WERI-Rb-1 (cell line): ENCODE data around the gene TEX26.

Experiments
- DNase-seq: peaks from one replicate; pipeline ENCODE4 v3.0.0-alpha.2; 2020
- H3K27ac ChIP-seq: fragments of 250-450 bp; sonication (Bioruptor Pico); 2 replicates; pipeline ENCODE4 v1.5.1; 2020; ENCODE audit warnings: mild to moderate bottlenecking, moderate library complexity
- H3K27me3 ChIP-seq: fragments of 250-450 bp; sonication (Bioruptor Pico); 2 replicates; pipeline ENCODE4 v1.5.1; 2021; ENCODE audit warnings: mild to moderate bottlenecking, low read depth, moderate library complexity; ENCODE audit not compliant: insufficient read depth, severe bottlenecking
- H3K36me3 ChIP-seq: fragments of 250-450 bp; sonication (Bioruptor Pico); 2 replicates; pipeline ENCODE4 v1.5.1; 2020; ENCODE audit warnings: mild to moderate bottlenecking, moderate library complexity
- H3K4me3 ChIP-seq: 2 replicates; pipeline ENCODE4 v1.5.1; 2011; ENCODE audit warnings: low read depth, mild to moderate bottlenecking, control low read depth, low read length
- H3K9me3 ChIP-seq: fragments of 250-450 bp; sonication (Bioruptor Pico); 2 replicates; pipeline ENCODE4 v1.5.1; 2021; ENCODE audit warnings: mild to moderate bottlenecking, moderate library complexity; ENCODE audit not compliant: severe bottlenecking
- TF ChIP-seq, protein P1 (sequence below): IDR thresholded peaks from 2 replicates; pipeline ENCODE4 v1.5.1; 2011; ENCODE audit warnings: low read depth, mild to moderate bottlenecking, control low read depth, inconsistent platforms, low read length

TEX26 gene

GRCh38 chr13:30910676-30911075, 21.8 kb upstream of the TEX26 start:
- DNase-seq = no peak
- Histone ChIP-seq H3K27ac (no peak overlapping the region), H3K9me3 (no peaks in the 10 kb centered on the region), H3K27me3 (no peaks in the 10 kb centered on the region), H3K4me3 (no peak overlapping the region), H3K36me3 (no peaks in the 10 kb centered on the region)
- TF ChIP-seq, protein P1, sequence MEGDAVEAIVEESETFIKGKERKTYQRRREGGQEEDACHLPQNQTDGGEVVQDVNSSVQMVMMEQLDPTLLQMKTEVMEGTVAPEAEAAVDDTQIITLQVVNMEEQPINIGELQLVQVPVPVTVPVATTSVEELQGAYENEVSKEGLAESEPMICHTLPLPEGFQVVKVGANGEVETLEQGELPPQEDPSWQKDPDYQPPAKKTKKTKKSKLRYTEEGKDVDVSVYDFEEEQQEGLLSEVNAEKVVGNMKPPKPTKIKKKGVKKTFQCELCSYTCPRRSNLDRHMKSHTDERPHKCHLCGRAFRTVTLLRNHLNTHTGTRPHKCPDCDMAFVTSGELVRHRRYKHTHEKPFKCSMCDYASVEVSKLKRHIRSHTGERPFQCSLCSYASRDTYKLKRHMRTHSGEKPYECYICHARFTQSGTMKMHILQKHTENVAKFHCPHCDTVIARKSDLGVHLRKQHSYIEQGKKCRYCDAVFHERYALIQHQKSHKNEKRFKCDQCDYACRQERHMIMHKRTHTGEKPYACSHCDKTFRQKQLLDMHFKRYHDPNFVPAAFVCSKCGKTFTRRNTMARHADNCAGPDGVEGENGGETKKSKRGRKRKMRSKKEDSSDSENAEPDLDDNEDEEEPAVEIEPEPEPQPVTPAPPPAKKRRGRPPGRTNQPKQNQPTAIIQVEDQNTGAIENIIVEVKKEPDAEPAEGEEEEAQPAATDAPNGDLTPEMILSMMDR = no peak

DNA sequence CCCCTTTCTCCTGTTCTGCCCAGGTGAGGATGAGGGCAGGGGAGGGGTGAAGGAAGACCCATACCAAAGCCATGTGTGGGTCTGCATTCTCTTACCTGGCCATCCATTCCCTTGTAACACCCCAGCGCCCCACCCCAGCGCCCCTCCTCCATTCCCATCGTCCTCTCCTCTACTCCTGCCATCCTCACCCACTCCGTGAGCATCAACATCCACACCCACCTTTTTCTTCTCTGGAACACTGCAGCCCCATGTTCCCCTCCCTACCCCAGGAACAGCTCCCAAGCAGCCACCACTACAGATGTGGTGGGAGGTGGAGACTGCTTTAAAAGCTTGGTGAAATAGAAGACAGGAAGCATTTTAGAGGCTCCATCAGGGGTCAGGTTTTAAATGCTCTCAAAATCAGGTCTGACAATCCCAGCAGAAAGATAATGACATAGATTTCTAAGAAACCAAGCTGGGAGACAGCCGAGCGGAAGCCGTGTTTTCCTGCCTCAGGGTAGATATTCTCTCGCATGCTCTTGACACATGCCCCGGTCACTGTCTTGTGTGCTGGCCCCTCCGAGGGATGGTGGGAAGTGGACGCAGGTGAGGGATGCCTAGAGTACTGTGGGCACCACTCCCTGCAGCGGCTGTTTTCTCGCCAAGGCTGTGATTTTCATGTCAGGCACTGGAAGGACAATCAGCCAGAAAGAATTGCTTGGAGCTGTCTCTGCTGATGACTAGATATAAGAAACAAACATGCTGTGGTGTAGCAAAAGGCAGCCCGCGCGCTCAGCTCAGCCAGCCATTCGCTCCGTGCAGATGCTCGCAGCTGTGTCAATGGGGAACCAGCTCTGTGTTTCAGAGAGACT, 16.5 kb upstream of the TEX26 start:
- Histone ChIP-seq H3K27me3 (no peaks in the 10 kb centered on the region), H3K27ac (no peak overlapping the region), H3K36me3 (no peaks in the 10 kb centered on the region), H3K4me3 (no peak overlapping the region), H3K9me3 (no peaks in the 10 kb centered on the region)
- DNase-seq = no peak
- TF ChIP-seq, protein P1 = no peak

GRCh38 chr13:30916991-30917390, 15.5 kb upstream of the TEX26 start:
- no peak overlapping the region for H3K27ac ChIP-seq
- DNase-seq = no peak
- H3K27me3 ChIP-seq = no peaks in the 10 kb centered on the region
- no peak overlapping the region for H3K4me3 ChIP-seq
- TF ChIP-seq, protein P1 = no peak
- H3K9me3 ChIP-seq = no peaks in the 10 kb centered on the region
- H3K36me3 ChIP-seq = no peaks in the 10 kb centered on the region

GRCh38 chr13:30918662-30919405, 13.6 kb upstream of the TEX26 start:
- Histone ChIP-seq H3K36me3 (no peaks in the 10 kb centered on the region), H3K27ac (no peak overlapping the region), H3K27me3 (no peaks in the 10 kb centered on the region), H3K9me3 (no peaks in the 10 kb centered on the region), H3K4me3 (no peak overlapping the region)
- TF ChIP-seq, protein P1 = no peak
- DNase-seq = no peak

- no peaks in the 10 kb centered on the region for H3K9me3 ChIP-seq
- H3K27ac ChIP-seq = no peak overlapping the region
- no peak for DNase-seq
- TF ChIP-seq, protein P1 = no peak
- H3K36me3 ChIP-seq = no peaks in the 10 kb centered on the region
- no peak overlapping the region for H3K4me3 ChIP-seq
- no peaks in the 10 kb centered on the region for H3K27me3 ChIP-seq
Measured at GRCh38 chr13:30920162-30920909, 12.1 kb upstream of the TEX26 start.
